Measurements from ENCODE around the gene MICAL2.

- TF ChIP-seq MYC (IDR thresholded peaks at IDR 0.05; ENCODE audit: borderline replicate concordance, low read length) (no peak), KDM5A (IDR thresholded peaks at IDR 0.05) (no peak), JUNB (IDR thresholded peaks at IDR 0.05) (no peak), MAFK (IDR thresholded peaks at IDR 0.05; ENCODE audit: partially characterized antibody) (no peak), CBX2 (IDR thresholded peaks at IDR 0.05; ENCODE audit: borderline replicate concordance, low read depth) (no peak), KDM1A (IDR thresholded peaks at IDR 0.05; ENCODE audit: low read depth) (no peak), TFCP2L1 (CRISPR knock-in tag; IDR thresholded peaks at IDR 0.05) (no peak)
These were observed 156.6 kb downstream of the MICAL2 start for GRCh38 chr11:12266943-12267342.

All from A549 (cell line).